A549 (cell line): ENCODE measurements around the gene SV2C. TPM values are rescaled to one million over a fixed set of nuclear protein-coding genes. Genes with fewer than 3 reads are reported as not detected.

Experiments used
- ATAC-seq, 2 experiments: fragments of 200-7000 bp in 1 of 2; fragments of >200 bp in 1 of 2; cut with Nextera tagmentation in 1 of 2; cut with Tn5 transposase in 1 of 2; 3 replicates each; pipeline versions ENCODE4 v1.8.0 to v1.9.1; 2018 to 2020; ENCODE audit warnings: mild to moderate bottlenecking in 1 of 2, moderate library complexity in 1 of 2
- CTCF ChIA-PET: fragments of 300-600 bp; sonication (Branson Sonifier 250); formaldehyde crosslinking; extraction: SDS; loops from one replicate; lab custom pipeline; 2021; ENCODE audit warnings: antibody characterized with exemption, inconsistent platforms; lab: Yijun Ruan, JAX
- POLR2A ChIA-PET: fragments of 350-600 bp; formaldehyde crosslinking; extraction: SDS; loops from one replicate; lab custom pipeline; 2021; ENCODE audit warnings: antibody characterized with exemption, inconsistent platforms; lab: Yijun Ruan, JAX
- DNase-seq, 2 experiments: peaks; one replicate each; pipeline versions ENCODE4 v3.0.0 to v3.0.0-alpha.2; 2011 to 2016; ENCODE audit warnings: low read depth in 1 of 2, low spot score in 1 of 2
- FAIRE-seq: peaks from 2 replicates; lab custom pipeline; 2011; peaks lifted over from hg19 to GRCh38; lab: Jason Lieb, UNC
- H3K27ac ChIP-seq, 2 experiments: fragments of >200 bp; sonication (Bioruptor Twin); formaldehyde crosslinking; 3 replicates each; pipeline ENCODE4 v1.5.1; 2016 to 2017
- H3K4me1 ChIP-seq: fragments of >200 bp; sonication (Bioruptor Twin); formaldehyde crosslinking; 3 replicates; pipeline ENCODE4 v1.6.1; 2016
- H3K4me2 ChIP-seq: fragments of >200 bp; sonication (Bioruptor Twin); formaldehyde crosslinking; 3 replicates; pipeline ENCODE4 v1.6.1; 2016
- H3K4me3 ChIP-seq: fragments of >200 bp; sonication (Bioruptor Twin); formaldehyde crosslinking; 3 replicates; pipeline ENCODE4 v1.5.1; 2016
- H3K9me3 ChIP-seq: fragments of >200 bp; sonication (Bioruptor Twin); formaldehyde crosslinking; 3 replicates; pipeline ENCODE4 v1.6.1; 2016
- CEBPB ChIP-seq, 2 experiments: fragments of >200 bp in 1 of 2; sonication (Bioruptor Twin) in 1 of 2; formaldehyde crosslinking in 1 of 2; IDR thresholded peaks; 2 replicates each; pipeline ENCODE4 v1.6.1; 2012 to 2016
- CHD4 ChIP-seq: fragments of 200-600 bp; sonication (generic); IDR thresholded peaks from 2 replicates; pipeline ENCODE4 v1.6.1; 2016; ENCODE audit warnings: antibody characterized with exemption, mild to moderate bottlenecking, borderline replicate concordance
- EHF ChIP-seq: fragments of 250-450 bp; sonication (Bioruptor Pico); IDR thresholded peaks from 2 replicates; pipeline ENCODE4 v1.5.0; 2020; ENCODE audit warnings: mild to moderate bottlenecking
- EHMT2 ChIP-seq: fragments of 200-600 bp; sonication (generic); IDR thresholded peaks from 2 replicates; pipeline ENCODE4 v1.6.1; 2016; ENCODE audit warnings: antibody characterized with exemption, low read depth, mild to moderate bottlenecking, moderate library complexity
- ESRRA ChIP-seq: fragments of 150-350 bp; IDR thresholded peaks from 2 replicates; pipeline ENCODE4 v1.6.1; 2014; ENCODE audit warnings: mild to moderate bottlenecking, low read length, borderline replicate concordance
- FOSB ChIP-seq: fragments of 250-450 bp; sonication (Bioruptor Pico); IDR thresholded peaks from 2 replicates; pipeline ENCODE4 v1.5.0; 2020; ENCODE audit warnings: mild to moderate bottlenecking, moderate library complexity
- FOSL2 ChIP-seq, 2 experiments: fragments of 450-650 bp in 1 of 2; fragments of >200 bp in 1 of 2; sonication (Bioruptor Twin) in 1 of 2; formaldehyde crosslinking; IDR thresholded peaks; 2 replicates each; pipeline versions ENCODE4 v1.5.0 to v1.6.1; 2016 to 2020; ENCODE audit warnings: mild to moderate bottlenecking in 1 of 2, moderate library complexity in 1 of 2
- FOXS1 ChIP-seq: fragments of 250-450 bp; sonication (Bioruptor Pico); IDR thresholded peaks from 2 replicates; pipeline ENCODE4 v1.5.0; 2020; ENCODE audit warnings: mild to moderate bottlenecking, moderate library complexity
- HEYL ChIP-seq: fragments of 250-450 bp; sonication (Bioruptor Pico); IDR thresholded peaks from 2 replicates; pipeline ENCODE4 v1.8.0; 2021; ENCODE audit warnings: mild to moderate bottlenecking, moderate library complexity
- MAFK ChIP-seq: fragments of 450-650 bp; IDR thresholded peaks from 2 replicates; pipeline ENCODE4 v1.6.1; 2014; ENCODE audit not compliant: partially characterized antibody
- MYC ChIP-seq: IDR thresholded peaks from 2 replicates; pipeline ENCODE4 v1.6.1; 2012; ENCODE audit warnings: mild to moderate bottlenecking, inconsistent platforms, low read length, improper control_type of control experiment, borderline replicate concordance
- NFE2L2 ChIP-seq: fragments of 150-350 bp; conservative IDR thresholded peaks from 2 replicates; pipeline ENCODE4 v1.6.1; 2014; ENCODE audit warnings: low read length
- NR3C1 ChIP-seq: fragments of >200 bp; sonication (Bioruptor Twin); formaldehyde crosslinking; IDR thresholded peaks from 3 replicates; pipeline ENCODE4 v1.6.1; 2017
- POLR2A ChIP-seq: IDR thresholded peaks from 2 replicates; pipeline ENCODE4 v1.6.1; 2012; ENCODE audit warnings: mild to moderate bottlenecking, low read length
- RARB ChIP-seq: fragments of 250-450 bp; sonication (Bioruptor Pico); IDR thresholded peaks from 2 replicates; pipeline ENCODE4 v1.8.0; 2021; ENCODE audit warnings: mild to moderate bottlenecking, moderate library complexity
- RCOR1 ChIP-seq: fragments of 150-350 bp; IDR thresholded peaks from 2 replicates; pipeline ENCODE4 v1.6.1; 2014; ENCODE audit warnings: antibody characterized with exemption, low read length, low read depth
- RFX5 ChIP-seq: fragments of 450-650 bp; IDR thresholded peaks from 2 replicates; pipeline ENCODE4 v1.7.1; 2014; ENCODE audit warnings: antibody characterized with exemption, mild to moderate bottlenecking, moderate library complexity
- RNF2 ChIP-seq: fragments of 200-600 bp; sonication (generic); IDR thresholded peaks from 2 replicates; pipeline ENCODE4 v1.6.1; 2016; ENCODE audit warnings: low read depth, mild to moderate bottlenecking, antibody characterized with exemption, moderate library complexity, borderline replicate concordance
- TP53 ChIP-seq: fragments of 250-450 bp; sonication (Bioruptor Pico); IDR thresholded peaks from 2 replicates; pipeline ENCODE4 v1.5.0; 2021; ENCODE audit warnings: mild to moderate bottlenecking, moderate library complexity
- WGBS: methylation state at CpG from one replicate; pipeline ENCODE4 v1.1.6; 2017; ENCODE audit errors: missing lambda C conversion rate; 5-methylcytosine and 5-hydroxymethylcytosine counted together
- polyA plus RNA-seq, 4 experiments: library from polyadenylated mRNA; depleted of rRNA in 3 of 4; stranded (reverse); fragments of >200 nt; fragmentation: RNase III in 1 of 4; extraction: RNeasy Plus Mini Kit Qiagen cat#74134 plus additional on column Dnase treatment in 1 of 4; gene quantifications; 2 replicates in 3 of 4; 3 replicates in 1 of 4; pipeline ENCODE4 v1.2.3, GENCODE V29; 2011 to 2017
- TF ChIP-seq, protein P1 (sequence below): IDR thresholded peaks from 2 replicates; pipeline ENCODE4 v1.6.1; 2012
- TF ChIP-seq, protein P2 (sequence below): IDR thresholded peaks from 2 replicates; pipeline ENCODE4 v1.6.1; 2012
- TF ChIP-seq, protein P3 (sequence below): fragments of >200 bp; sonication (Bioruptor Twin); formaldehyde crosslinking; IDR thresholded peaks from 3 replicates; pipeline ENCODE4 v1.6.1; 2016
- TF ChIP-seq, protein P4 (sequence below): fragments of 450-650 bp; IDR thresholded peaks from 2 replicates; pipeline ENCODE4 v1.6.1; 2014; ENCODE audit warnings: antibody characterized with exemption
- TF ChIP-seq, protein P5 (sequence below): fragments of 150-350 bp; IDR thresholded peaks from 2 replicates; pipeline ENCODE4 v1.6.1; 2014; ENCODE audit warnings: low read depth, mild to moderate bottlenecking, low read length

Gene SV2C
- polyA plus RNA-seq, 2 of the 4 experiments (the other 2 are of a cell fraction), result not detected

DNA sequence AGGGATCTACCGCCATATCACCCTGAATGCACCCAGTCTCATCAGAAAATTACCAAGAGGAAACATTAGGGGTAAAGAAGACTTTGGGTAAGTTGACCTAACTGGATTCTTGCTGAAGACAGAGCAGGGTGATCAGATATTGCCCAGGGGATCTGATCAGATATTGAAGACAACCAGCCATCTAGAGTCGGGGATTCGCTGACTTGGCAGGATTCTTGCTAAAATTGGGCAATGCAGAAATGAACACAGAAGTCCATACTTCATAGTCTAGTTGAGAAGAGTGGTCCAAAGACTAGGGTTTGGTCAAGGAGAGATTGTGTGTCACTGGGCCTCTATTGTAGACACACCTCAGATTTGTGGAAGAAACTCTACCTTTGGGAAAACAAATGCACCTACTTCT lies 107.2 kb downstream of the SV2C start:
- 18% methylated on average over 3 of the region's 3 CpGs for WGBS
- no peaks in the 10 kb centered on the region for H3K4me1 ChIP-seq
- ChIA-PET POLR2A (no interaction called here), CTCF (interaction anchor here (4.0 kb wide), 1 partner anchor 15 kb away, joined by 20 read pairs; no protein-coding TSS in a partner anchor)
- H3K4me2 ChIP-seq, result no peak overlapping the region
- TF ChIP-seq, protein P1, sequence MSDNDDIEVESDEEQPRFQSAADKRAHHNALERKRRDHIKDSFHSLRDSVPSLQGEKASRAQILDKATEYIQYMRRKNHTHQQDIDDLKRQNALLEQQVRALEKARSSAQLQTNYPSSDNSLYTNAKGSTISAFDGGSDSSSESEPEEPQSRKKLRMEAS, result no peak
- peak; percentile 87 for TF ChIP-seq MAFK
- no peak for TF ChIP-seq POLR2A
- no peak for TF ChIP-seq FOSB (CRISPR knock-in tag)
- DNase-seq (no peak), FAIRE-seq (no peak), ATAC-seq (no peak)
- no peaks in the 10 kb centered on the region for H3K9me3 ChIP-seq
- H3K27ac ChIP-seq, result no peak overlapping the region
- H3K4me3 ChIP-seq, result no peak overlapping the region

DNA sequence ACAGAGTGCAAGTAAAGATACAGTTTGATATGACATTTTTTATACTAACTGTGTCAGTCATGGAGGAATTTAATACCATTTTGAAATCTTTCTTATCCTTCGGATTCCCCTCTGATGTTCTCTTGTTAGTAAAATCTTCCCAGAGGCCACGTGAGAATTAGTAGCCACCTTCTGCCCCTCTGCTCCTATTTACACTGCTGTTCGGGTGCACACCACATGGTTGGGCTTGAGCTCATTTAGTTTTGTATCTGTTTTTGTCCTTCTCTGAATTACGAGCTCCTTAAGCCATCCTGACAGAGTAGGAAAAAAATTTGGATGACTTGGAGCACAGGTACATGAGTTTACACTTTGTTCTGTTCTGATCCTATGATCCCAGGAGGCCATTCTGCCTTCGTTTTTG lies 109.7 kb downstream of the SV2C start:
- CTCF ChIA-PET, result interaction anchor here (1.8 kb wide), 1 partner anchor 18 kb away, joined by 6 read pairs; no protein-coding TSS in a partner anchor
- no peak overlapping the region for H3K27ac ChIP-seq
- no peak for TF ChIP-seq ESRRA
- TF ChIP-seq TP53 (CRISPR knock-in tag), result no peak
- no peak for TF ChIP-seq MYC
- no peak for TF ChIP-seq HEYL (CRISPR knock-in tag)
- TF ChIP-seq, protein P2, sequence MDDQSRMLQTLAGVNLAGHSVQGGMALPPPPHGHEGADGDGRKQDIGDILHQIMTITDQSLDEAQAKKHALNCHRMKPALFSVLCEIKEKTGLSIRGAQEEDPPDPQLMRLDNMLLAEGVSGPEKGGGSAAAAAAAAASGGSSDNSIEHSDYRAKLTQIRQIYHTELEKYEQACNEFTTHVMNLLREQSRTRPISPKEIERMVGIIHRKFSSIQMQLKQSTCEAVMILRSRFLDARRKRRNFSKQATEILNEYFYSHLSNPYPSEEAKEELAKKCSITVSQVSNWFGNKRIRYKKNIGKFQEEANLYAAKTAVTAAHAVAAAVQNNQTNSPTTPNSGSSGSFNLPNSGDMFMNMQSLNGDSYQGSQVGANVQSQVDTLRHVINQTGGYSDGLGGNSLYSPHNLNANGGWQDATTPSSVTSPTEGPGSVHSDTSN, result no peak
- no peak for TF ChIP-seq RNF2
- TF ChIP-seq, protein P3, sequence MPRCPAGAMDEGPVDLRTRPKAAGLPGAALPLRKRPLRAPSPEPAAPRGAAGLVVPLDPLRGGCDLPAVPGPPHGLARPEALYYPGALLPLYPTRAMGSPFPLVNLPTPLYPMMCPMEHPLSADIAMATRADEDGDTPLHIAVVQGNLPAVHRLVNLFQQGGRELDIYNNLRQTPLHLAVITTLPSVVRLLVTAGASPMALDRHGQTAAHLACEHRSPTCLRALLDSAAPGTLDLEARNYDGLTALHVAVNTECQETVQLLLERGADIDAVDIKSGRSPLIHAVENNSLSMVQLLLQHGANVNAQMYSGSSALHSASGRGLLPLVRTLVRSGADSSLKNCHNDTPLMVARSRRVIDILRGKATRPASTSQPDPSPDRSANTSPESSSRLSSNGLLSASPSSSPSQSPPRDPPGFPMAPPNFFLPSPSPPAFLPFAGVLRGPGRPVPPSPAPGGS, result no peak
- TF ChIP-seq CHD4, result no peak
- TF ChIP-seq NFE2L2, result no peak
- TF ChIP-seq EHMT2, result no peak
- TF ChIP-seq, protein P4, sequence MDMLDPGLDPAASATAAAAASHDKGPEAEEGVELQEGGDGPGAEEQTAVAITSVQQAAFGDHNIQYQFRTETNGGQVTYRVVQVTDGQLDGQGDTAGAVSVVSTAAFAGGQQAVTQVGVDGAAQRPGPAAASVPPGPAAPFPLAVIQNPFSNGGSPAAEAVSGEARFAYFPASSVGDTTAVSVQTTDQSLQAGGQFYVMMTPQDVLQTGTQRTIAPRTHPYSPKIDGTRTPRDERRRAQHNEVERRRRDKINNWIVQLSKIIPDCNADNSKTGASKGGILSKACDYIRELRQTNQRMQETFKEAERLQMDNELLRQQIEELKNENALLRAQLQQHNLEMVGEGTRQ, result no peak
- TF ChIP-seq FOSL2 (IDR thresholded peaks at IDR 0.05), result no peak
- no peak for TF ChIP-seq FOSL2 (CRISPR knock-in tag; IDR thresholded peaks at IDR 0.05)
- TF ChIP-seq RFX5, result no peak
- TF ChIP-seq FOXS1 (CRISPR knock-in tag), result no peak
- no peak for TF ChIP-seq EHF
- no peak for TF ChIP-seq RCOR1
- TF ChIP-seq, all 56 proteins: peak for 0
- FAIRE-seq (no peak), DNase-seq (no peak), ATAC-seq (no peak)
- no peaks in the 10 kb centered on the region for H3K9me3 ChIP-seq
- POLR2A ChIA-PET, result no interaction called here
- H3K4me2 ChIP-seq, result no peak overlapping the region
- H3K4me3 ChIP-seq, result no peak overlapping the region
- 8% methylated on average over 5 of the region's 5 CpGs for WGBS
- H3K4me1 ChIP-seq, result no peaks in the 10 kb centered on the region

DNA sequence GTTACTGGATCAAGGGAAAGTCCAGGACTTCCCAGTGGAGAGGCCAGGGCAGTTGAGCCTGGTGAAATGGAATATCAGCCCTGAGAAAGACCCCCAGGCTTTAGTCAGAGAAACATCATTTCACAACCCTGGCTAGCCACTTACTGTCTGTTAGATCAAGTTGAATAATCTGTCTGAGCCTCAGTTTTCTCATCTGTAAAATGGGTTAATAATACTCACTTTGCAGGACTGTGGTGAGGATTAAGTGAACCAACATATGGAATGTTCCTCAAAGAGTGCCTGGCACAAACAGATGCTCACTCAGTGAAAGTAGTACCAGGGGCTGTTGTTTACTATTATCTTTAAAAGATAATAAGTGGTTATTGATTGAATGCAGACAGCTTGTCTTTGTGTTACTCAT lies 110.5 kb downstream of the SV2C start:
- no peak overlapping the region for H3K4me2 ChIP-seq
- H3K27ac ChIP-seq, result no peak overlapping the region
- POLR2A ChIA-PET, result no interaction called here
- CTCF ChIA-PET, result interaction anchor here (3.2 kb wide), 1 partner anchor 19 kb away, joined by 14 read pairs; no protein-coding TSS in a partner anchor
- ATAC-seq (no peak), FAIRE-seq (no peak), DNase-seq (no peak)
- TF ChIP-seq CEBPB (IDR thresholded peaks at IDR 0.05), result no peak
- TF ChIP-seq, protein P1, result no peak
- no peak for TF ChIP-seq NR3C1
- TF ChIP-seq, protein P5, sequence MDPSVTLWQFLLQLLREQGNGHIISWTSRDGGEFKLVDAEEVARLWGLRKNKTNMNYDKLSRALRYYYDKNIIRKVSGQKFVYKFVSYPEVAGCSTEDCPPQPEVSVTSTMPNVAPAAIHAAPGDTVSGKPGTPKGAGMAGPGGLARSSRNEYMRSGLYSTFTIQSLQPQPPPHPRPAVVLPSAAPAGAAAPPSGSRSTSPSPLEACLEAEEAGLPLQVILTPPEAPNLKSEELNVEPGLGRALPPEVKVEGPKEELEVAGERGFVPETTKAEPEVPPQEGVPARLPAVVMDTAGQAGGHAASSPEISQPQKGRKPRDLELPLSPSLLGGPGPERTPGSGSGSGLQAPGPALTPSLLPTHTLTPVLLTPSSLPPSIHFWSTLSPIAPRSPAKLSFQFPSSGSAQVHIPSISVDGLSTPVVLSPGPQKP, result no peak
- TF ChIP-seq TP53 (CRISPR knock-in tag), result no peak
- TF ChIP-seq EHF, result no peak
- no peak for TF ChIP-seq POLR2A
- no peak for TF ChIP-seq RARB (CRISPR knock-in tag)
- H3K4me1 ChIP-seq, result no peaks in the 10 kb centered on the region
- no peak overlapping the region for H3K4me3 ChIP-seq
- no peaks in the 10 kb centered on the region for H3K9me3 ChIP-seq
